Stimulated activated effector memory CD8-positive, alpha-beta T cell treated with anti-CD3 and anti-CD28 coated beads, Interleukin-12 subunit alpha, Interleukin-12 subunit beta, amount 100 ng/mL, for 72 hours (primary cell): ENCODE measurements around the gene ARPC1A.
"Not testable (repeated sequence)": the region's sequence is repeated elsewhere in the genome, so short reads cannot be mapped to it uniquely, and the experiment has no call there.

Experiments
- ATAC-seq: fragments of 150-1000 bp; cut with Tn5 transposase; 2 replicates; pipeline ENCODE4 v1.10.0; 2021
- DNase-seq, 2 donors: peaks; one replicate each; pipeline ENCODE4 v3.0.0; 2021 to 2022; ENCODE audit warnings: low spot score in 2 of 2
- H3K27ac Mint-ChIP-seq: one replicate; pipeline ENCODE4 v1.8.0; 2022; ENCODE audit warnings: mild to moderate bottlenecking, mixed read lengths
- H3K36me3 Mint-ChIP-seq: one replicate; pipeline ENCODE4 v1.8.0; 2022; ENCODE audit warnings: mild to moderate bottlenecking, mixed read lengths
- H3K4me1 Mint-ChIP-seq: one replicate; pipeline ENCODE4 v1.8.0; 2022; ENCODE audit warnings: mixed read lengths
- H3K4me3 Mint-ChIP-seq: one replicate; pipeline ENCODE4 v1.8.0; 2022; ENCODE audit warnings: mild to moderate bottlenecking, mixed read lengths
- H3K9me3 Mint-ChIP-seq: one replicate; pipeline ENCODE4 v1.8.0; 2022; ENCODE audit warnings: mixed read lengths

The ARPC1A gene

DNA sequence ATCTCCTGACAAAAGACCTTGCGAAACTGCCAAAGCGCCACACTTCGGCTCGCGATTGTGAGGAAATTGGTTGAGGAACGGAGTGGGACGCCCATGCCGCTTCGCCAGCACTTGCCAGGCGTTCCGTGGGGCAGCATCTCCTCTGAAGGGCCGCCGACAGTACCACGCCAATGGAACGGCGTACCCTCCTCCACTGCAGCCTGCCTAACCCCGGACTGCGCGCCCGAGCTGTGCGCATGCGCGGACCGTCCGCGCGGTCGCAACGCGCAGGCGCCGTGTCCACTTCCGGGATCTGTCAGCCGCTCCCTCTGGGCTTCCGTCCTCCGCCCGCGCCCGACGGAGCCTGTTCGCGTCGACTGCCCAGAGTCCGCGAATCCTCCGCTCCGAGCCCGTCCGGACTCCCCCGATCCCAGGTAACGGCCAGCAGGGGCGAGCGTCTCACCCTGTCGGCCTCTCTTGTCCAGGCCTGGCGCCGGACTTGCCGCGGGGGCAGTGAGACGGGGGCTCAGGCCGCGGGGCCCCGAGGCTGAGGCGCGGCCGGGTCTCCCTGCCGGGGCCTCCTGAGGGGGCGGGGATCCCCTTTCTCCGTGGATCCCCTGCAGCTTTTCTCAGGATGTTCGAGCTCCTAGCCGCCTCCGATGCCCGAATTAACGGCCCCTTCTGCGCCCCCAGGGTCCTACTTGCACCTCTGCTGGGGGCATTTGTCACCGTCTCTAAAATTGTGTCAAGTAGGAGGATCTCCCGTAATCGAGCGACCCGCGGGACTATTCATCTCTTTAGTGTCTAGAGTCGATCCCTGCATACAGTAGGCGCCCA is at the start of gene ARPC1A:
TSS of gene ARPC1A (plus strand) at position 307 of the 816 bp plus-strand sequence. CDS start 7,456 bp downstream, outside the sequence.
- Mint-ChIP-seq H3K9me3 (no peaks in the 10 kb centered on the region), H3K27ac (peak within 1 kb of the TSS; percentile 94), H3K36me3 (peaks cover 44% of the 10 kb centered on the region), H3K4me1 (peaks cover 37% of the 10 kb centered on the region), H3K4me3 (peak within 1 kb of the TSS; percentile 88)
- ATAC-seq (peak; percentile 93), DNase-seq (peak; percentile 91 to 96)

- Mint-ChIP-seq H3K27ac (no peak overlapping the region), H3K4me1 (peaks cover 19% of the 10 kb centered on the region), H3K9me3 (no peaks in the 10 kb centered on the region), H3K36me3 (no peaks in the 10 kb centered on the region), H3K4me3 (no peak overlapping the region)
- ATAC-seq (no peak), DNase-seq (no peak)
Measured at GRCh38 chr7:99278180-99278579, 47.5 kb upstream of the ARPC1A start.

DNA sequence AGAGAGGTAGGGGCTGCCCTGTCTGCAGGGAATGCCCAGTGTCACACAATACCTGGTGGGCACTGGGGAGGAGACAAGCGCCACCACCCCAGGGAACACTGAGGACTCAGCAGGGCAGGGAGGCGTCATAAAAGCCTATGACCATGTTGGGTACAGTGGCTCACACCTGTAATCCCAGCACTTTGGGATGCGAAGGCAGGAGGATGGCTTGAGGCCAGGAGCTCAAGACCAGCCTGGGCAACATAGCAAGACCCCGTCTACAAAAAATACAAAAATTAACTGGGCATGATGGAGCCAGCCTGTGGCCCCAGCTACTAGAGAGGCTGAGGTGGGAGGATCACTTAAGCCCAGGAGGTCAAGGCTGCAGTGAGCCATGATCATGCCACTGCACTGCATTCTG is 41.5 kb upstream of the ARPC1A start:
- not testable (repeated sequence) for DNase-seq, H3K9me3 Mint-ChIP-seq, H3K4me1 Mint-ChIP-seq, H3K27ac Mint-ChIP-seq, H3K36me3 Mint-ChIP-seq, H3K4me3 Mint-ChIP-seq, ATAC-seq

DNA sequence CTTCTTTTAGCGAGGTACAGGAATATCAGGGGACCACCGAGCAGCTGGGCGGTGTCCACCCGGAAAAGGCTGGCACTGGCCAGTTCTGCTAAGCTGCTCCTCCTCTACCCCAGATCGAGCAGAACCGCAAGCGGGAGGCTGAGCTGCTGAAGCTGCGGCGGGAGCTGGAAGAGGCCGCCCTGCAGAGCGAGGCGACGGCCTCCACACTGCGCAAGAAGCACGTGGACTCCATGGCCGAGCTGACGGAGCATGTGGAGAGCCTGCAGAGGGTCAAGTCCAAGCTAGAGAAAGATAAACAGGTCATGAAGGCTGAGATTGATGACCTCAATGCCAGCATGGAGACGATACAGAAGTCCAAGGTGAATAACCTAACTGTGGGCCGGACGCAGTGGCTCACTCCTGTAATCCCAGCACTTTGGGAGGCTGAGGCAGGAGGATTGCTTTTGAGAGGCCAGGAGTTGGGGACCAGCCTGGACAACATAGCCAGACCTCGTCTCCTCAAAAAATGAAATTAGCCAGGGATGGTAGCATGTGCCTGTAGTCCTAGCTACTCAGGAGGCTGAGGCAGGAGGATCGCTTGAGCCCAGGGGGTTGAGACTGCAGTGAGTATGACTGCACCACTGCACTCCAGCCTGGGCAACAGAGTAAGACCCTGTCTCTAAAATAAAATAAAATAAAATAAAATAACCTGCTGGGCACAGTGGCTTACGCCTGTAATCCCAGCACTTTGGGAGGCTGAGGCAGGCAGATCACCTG is 37.7 kb upstream of the ARPC1A start:
- H3K4me1 Mint-ChIP-seq = no peaks in the 10 kb centered on the region
- no peak overlapping the region for H3K4me3 Mint-ChIP-seq
- H3K36me3 Mint-ChIP-seq = no peaks in the 10 kb centered on the region
- H3K9me3 Mint-ChIP-seq = no peaks in the 10 kb centered on the region
- ATAC-seq = no peak
- no peak overlapping the region for H3K27ac Mint-ChIP-seq
- no peak for DNase-seq

GRCh38 chr7:99289185-99289584 is 36.5 kb upstream of the ARPC1A start:
- Mint-ChIP-seq H3K9me3 (no peaks in the 10 kb centered on the region), H3K4me1 (no peaks in the 10 kb centered on the region), H3K27ac (no peak overlapping the region), H3K4me3 (no peak overlapping the region), H3K36me3 (no peaks in the 10 kb centered on the region)
- ATAC-seq (no peak), DNase-seq (no peak)

DNA sequence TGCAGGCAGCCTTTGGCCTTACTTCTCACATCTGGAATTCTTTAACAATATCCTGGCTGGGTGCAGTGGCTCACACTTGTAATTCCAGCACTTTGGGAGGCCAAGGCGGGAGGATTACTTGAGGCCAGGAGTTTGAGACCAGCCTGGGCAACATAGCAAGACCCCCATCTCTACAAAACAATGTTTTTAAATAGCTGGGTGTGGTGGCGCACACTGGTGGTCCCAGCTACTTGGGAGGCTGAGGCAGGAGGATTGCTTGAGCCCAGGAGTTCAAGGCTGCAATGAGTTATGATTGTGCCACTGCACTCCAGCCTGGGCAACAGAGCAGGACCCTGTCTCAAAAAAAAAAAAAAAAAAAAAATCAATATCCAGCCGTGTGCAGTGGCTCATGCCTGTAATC is 35.5 kb upstream of the ARPC1A start:
- H3K27ac Mint-ChIP-seq, H3K4me3 Mint-ChIP-seq, ATAC-seq, DNase-seq, H3K4me1 Mint-ChIP-seq, H3K9me3 Mint-ChIP-seq, H3K36me3 Mint-ChIP-seq: not testable (repeated sequence)

GRCh38 chr7:99290980-99291607 is 34.6 kb upstream of the ARPC1A start:
- Mint-ChIP-seq H3K4me1 (no peaks in the 10 kb centered on the region), H3K36me3 (no peaks in the 10 kb centered on the region), H3K4me3 (no peak overlapping the region), H3K9me3 (no peaks in the 10 kb centered on the region), H3K27ac (no peak overlapping the region)
- DNase-seq (no peak), ATAC-seq (no peak)

DNA sequence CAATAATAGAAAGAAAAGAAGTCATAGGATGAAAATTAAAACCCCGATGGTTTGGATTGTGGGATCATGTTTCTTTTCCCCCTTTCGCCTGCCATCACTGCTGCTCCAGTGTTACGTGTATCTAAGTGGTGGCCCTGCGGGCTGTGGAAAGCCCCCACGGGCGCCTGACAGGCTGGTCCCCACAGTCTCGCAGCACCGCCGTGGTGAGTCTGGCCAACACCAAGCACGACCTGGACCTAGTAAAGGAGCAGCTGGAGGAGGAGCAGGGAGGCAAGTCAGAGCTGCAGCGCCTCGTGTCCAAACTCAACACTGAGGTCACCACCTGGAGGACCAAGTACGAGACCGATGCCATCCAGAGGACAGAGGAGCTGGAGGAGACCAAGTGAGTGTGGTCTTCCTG is 33.6 kb upstream of the ARPC1A start:
- no peak for ATAC-seq
- DNase-seq = no peak
- no peaks in the 10 kb centered on the region for H3K4me1 Mint-ChIP-seq
- H3K27ac Mint-ChIP-seq = no peak overlapping the region
- H3K9me3 Mint-ChIP-seq = no peaks in the 10 kb centered on the region
- no peak overlapping the region for H3K4me3 Mint-ChIP-seq
- no peaks in the 10 kb centered on the region for H3K36me3 Mint-ChIP-seq

DNA sequence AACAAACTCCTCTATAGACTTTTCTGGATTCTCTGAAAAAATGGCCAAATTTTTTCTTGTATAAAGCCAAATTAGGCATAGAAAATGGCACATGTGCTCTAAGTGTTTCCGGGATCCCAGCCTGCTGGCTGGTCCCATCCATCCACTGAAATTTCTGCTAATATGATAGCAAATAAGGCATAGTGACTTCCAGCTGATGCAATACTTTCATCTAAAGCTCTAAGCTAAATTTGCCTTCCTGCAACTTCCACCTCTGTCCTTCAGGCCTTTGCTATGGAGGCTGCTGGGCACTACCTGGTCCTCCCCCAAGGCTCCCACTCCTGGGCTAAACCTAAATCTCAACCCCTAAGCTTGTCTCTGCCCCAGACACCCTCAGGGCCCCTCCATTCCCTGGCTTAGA is 32.5 kb upstream of the ARPC1A start:
- Mint-ChIP-seq H3K36me3 (no peaks in the 10 kb centered on the region), H3K9me3 (no peaks in the 10 kb centered on the region), H3K27ac (no peak overlapping the region), H3K4me3 (no peak overlapping the region), H3K4me1 (no peaks in the 10 kb centered on the region)
- DNase-seq (no peak), ATAC-seq (no peak)

DNA sequence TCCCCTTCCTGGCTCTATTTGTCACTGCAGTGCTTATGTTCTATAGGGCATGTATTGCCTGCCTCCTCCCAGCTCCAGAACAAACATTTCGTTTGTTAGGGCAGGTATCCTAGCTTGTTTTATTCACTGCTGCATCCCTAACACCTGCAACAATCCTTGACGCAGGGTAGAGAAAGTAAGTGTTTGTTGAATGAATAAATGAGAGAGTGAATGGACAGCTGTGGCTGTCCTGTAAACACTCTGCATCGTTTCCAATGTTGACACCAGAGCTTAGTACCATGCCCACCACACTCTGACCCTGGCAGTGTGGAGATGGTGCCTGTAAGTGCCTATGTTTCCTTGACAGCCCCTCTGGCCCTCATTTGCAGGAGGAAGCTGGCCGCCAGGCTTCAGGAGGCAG is 32.0 kb upstream of the ARPC1A start:
- Mint-ChIP-seq H3K4me1 (no peaks in the 10 kb centered on the region), H3K27ac (no peak overlapping the region), H3K4me3 (no peak overlapping the region), H3K36me3 (no peaks in the 10 kb centered on the region), H3K9me3 (no peaks in the 10 kb centered on the region)
- DNase-seq (no peak), ATAC-seq (no peak)

- ATAC-seq (no peak), DNase-seq (no peak)
- Mint-ChIP-seq H3K4me3 (no peak overlapping the region), H3K27ac (no peak overlapping the region), H3K4me1 (no peaks in the 10 kb centered on the region), H3K36me3 (no peaks in the 10 kb centered on the region), H3K9me3 (no peaks in the 10 kb centered on the region)
Measured at GRCh38 chr7:99296471-99296870, 29.2 kb upstream of the ARPC1A start.

DNA sequence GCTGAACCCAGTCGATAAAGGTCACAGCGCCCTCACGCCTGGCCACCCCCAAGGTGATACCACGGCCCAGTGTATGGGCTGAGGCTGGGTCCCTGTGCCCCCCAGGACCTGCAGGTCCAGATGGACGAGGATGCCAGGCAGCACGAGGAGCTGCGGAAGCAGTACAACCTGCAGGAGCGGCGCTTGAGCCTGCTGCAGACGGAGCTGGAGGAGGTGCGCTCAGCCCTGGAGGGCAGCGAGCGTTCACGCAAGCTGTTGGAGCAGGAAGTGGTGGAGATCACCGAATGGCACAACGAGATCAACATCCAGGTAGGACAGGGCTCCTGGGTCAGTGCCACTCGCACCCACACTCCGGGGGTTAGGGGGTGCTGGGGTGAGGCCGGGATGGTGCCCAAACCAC is 24.2 kb upstream of the ARPC1A start:
- Mint-ChIP-seq H3K4me3 (no peak overlapping the region), H3K9me3 (no peaks in the 10 kb centered on the region)

GRCh38 chr7:99305473-99306260 is 20.0 kb upstream of the ARPC1A start:
- Mint-ChIP-seq H3K36me3 (no peaks in the 10 kb centered on the region), H3K27ac (no peak overlapping the region)

More for the DNA sequence above, 24.2 kb upstream of the ARPC1A start:
- ATAC-seq = no peak
- no peak for DNase-seq
- Mint-ChIP-seq H3K27ac (no peak overlapping the region), H3K36me3 (no peaks in the 10 kb centered on the region), H3K4me1 (no peaks in the 10 kb centered on the region)

DNA sequence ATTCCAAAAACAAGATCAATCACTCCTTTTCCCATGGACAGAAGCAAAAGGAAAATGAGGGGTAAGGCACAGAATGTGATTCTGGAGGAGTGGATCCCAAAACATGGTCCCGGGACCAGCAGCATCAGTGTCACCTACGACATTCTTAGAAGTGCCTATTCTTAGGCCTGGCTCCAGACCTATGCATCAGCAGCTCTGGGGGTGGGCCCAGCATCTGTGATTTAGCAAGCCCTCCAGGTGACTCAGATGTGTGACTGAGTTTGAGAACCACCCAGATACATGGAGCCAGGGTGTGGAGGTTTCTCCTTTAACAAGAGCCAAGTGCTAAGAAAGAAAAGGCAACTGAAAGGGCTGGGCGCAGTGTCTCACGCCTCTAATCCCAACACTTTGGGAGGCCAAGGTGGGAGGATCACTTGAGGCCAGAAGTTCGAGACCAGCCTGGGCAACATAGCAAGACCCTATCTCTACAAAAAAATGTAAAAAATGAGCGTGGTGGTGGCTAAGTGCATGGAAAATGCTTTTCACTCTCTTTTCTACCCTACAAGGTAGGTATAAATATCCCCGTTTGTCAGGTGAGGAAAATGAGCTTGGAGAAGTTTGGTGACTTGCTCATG is 17.1 kb upstream of the ARPC1A start:
- no peaks in the 10 kb centered on the region for H3K36me3 Mint-ChIP-seq
- ATAC-seq = peak; percentile 77
- H3K4me3 Mint-ChIP-seq = no peak overlapping the region
- no peak overlapping the region for H3K27ac Mint-ChIP-seq
- no peak for DNase-seq
- H3K4me1 Mint-ChIP-seq = peaks cover 7% of the 10 kb centered on the region
- H3K9me3 Mint-ChIP-seq = no peaks in the 10 kb centered on the region

More at GRCh38 chr7:99305473-99306260, 20.0 kb upstream of the ARPC1A start:
- DNase-seq = no peak
- H3K9me3 Mint-ChIP-seq = no peaks in the 10 kb centered on the region
- no peaks in the 10 kb centered on the region for H3K4me1 Mint-ChIP-seq
- H3K4me3 Mint-ChIP-seq = no peak overlapping the region
- ATAC-seq = no peak

DNA sequence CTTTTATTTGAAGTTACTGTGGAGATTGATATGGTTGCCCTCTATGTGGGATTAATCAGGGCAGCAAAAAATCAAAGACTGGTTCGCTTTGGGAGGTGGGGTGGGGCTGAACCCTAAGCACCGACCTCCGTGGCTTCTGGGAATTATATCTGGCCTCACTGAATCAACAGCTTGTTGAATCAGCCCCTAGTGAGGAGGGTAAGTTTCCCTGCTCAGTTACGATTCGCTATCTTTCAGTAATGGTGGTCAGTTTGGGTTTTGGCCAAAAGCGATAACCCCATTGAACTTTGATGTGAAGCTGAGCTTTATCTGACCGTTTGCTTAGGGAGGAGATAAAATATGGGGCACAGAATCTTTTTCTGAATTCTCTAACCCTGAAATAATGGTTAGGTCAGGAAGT is 16.6 kb upstream of the ARPC1A start:
- Mint-ChIP-seq H3K27ac (no peak overlapping the region), H3K9me3 (no peaks in the 10 kb centered on the region), H3K4me1 (peaks cover 12% of the 10 kb centered on the region), H3K4me3 (no peak overlapping the region), H3K36me3 (no peaks in the 10 kb centered on the region)
- DNase-seq = no peak
- ATAC-seq = no peak
